Cardiac fibroblast (primary cell): ENCODE data around the gene TCTN2.

Experiments used
- DNase-seq, 2 donors: peaks; one replicate each; pipeline versions ENCODE4 v3.0.0 to v3.0.0-alpha.2; 2010; ENCODE audit warnings: low read depth in 2 of 2
- H3K4me3 ChIP-seq, 2 donors: replicated peaks in 1 of 2; 1 replicate in 1 of 2; 2 replicates in 1 of 2; pipeline ENCODE4 v1.5.1; 2011; ENCODE audit warnings: low read depth in 2 of 2, low read length in 2 of 2, mild to moderate bottlenecking in 2 of 2, moderate library complexity in 1 of 2
- TF ChIP-seq, protein P1 (sequence below): IDR thresholded peaks from one replicate; pipeline ENCODE4 v1.5.1; 2011; ENCODE audit warnings: low read depth, mild to moderate bottlenecking, low read length, inconsistent platforms

TCTN2 gene

DNA sequence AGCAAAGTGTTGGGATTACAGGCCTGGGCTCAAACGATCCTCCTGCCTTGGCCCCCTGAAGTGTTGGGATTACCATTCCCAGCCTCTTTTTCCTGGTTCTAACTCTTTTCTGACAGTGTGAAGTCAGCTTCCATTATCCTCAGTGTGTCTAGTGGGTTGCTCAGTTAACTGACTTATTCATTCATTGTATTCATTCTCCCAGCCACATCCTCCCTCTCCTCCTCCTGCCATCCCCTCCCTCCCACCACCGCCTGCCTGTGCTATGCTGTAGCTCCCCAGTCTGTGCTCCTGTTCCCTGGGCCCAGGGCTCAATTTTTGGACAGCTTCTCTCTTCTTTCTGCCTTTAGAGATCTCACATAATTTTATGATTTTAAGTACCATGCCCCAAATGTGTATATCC is 60.7 kb downstream of the TCTN2 start:
- DNase-seq: no peak
- TF ChIP-seq, protein P1, sequence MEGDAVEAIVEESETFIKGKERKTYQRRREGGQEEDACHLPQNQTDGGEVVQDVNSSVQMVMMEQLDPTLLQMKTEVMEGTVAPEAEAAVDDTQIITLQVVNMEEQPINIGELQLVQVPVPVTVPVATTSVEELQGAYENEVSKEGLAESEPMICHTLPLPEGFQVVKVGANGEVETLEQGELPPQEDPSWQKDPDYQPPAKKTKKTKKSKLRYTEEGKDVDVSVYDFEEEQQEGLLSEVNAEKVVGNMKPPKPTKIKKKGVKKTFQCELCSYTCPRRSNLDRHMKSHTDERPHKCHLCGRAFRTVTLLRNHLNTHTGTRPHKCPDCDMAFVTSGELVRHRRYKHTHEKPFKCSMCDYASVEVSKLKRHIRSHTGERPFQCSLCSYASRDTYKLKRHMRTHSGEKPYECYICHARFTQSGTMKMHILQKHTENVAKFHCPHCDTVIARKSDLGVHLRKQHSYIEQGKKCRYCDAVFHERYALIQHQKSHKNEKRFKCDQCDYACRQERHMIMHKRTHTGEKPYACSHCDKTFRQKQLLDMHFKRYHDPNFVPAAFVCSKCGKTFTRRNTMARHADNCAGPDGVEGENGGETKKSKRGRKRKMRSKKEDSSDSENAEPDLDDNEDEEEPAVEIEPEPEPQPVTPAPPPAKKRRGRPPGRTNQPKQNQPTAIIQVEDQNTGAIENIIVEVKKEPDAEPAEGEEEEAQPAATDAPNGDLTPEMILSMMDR: no peak
- no peak overlapping the region for H3K4me3 ChIP-seq

DNA sequence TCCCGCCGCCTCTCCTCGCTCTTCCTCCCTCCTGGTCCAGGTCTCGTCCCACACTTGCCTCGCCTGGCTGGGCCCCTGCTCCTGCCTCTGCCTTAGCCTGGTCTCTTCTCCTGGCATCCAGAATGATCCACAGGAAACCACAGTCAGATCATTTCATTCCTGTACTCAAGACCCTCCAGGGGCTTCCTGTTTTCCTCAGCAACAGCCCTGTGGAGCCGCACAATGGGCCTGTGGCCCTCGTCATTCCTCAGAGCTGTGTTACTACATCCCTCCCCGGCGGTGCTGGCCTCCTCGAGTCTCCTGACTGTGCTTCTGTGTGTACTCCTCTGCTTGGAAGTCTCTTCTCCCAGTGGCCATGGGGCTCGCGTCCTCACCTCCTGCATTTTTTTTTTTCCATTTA is 61.3 kb downstream of the TCTN2 start:
- DNase-seq: no peak
- TF ChIP-seq, protein P1: no peak
- no peak overlapping the region for H3K4me3 ChIP-seq

DNA sequence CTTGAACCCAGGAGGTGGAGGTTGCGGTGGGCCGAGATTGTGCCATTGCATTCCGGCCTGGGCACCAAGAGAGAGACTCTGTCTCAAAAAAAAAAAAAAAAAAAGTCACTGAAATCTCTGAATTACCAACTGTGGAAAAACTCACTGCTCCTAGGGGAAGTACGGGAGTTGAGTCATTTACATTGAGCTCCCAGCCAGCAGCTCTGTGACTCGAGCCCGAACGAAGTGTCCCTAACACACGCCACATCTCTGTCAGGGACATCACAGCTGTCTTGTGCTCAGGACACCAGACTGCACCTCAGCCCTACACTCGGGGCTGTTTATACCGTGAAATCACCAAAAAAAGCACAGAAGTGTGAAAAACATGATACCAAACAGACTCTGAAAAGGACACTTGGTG is 62.3 kb downstream of the TCTN2 start:
- TF ChIP-seq, protein P1: no peak
- DNase-seq: no peak

DNA sequence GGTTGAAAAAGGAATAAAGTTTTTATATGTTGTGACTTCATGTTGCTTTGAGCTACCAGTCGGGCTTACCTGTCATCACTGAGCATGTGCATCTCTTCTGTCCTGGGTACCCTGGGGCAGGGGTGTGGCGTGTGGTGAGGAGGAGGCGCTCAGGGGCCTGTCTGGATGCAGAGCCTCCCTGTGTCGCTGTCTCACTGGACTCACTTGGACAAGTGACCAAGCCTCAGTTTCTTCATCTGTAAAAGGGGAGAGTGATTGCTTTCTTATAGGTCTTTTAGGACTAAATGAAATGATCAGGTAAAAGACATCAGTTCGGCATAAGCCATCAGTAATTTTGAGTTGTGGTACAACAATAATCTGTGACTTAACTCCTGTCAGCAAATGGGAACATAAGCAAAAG is 63.4 kb downstream of the TCTN2 start:
- H3K4me3 ChIP-seq: no peak overlapping the region
- TF ChIP-seq, protein P1: no peak
- no peak for DNase-seq

More for the DNA sequence above, 62.3 kb downstream of the TCTN2 start:
- no peak overlapping the region for H3K4me3 ChIP-seq

DNA sequence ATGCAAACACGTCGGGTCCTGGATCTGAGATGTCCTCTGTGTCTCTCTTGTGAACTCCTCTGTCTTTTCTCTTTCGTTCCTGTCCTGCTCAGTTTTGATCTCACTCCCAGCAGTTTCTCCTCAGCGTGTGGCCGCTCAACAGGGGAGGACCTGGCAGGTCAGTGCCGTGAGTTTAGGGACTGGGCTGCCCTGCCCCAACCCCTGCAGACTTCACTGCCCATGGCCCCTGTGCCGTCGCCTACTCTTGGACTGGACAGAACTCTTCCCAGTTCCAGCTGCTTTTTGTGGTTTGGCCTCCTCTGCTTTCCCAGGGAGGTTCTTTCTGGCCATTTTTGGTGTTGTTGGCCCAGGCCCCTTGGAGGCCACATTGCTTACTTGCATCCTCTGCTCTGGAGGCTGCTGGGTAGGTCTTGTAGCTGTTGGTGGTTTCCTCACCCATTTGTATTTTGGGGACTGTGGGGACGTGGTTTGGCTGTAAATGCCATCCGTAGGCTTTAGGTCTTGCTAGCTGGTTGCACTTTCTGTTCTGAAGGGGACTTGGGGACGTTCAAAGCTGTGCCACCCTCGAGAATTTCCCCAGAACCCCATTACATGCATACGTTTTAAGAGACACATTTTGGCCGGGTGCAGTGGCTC is 71.1 kb downstream of the TCTN2 start:
- H3K4me3 ChIP-seq: no peak overlapping the region
- DNase-seq: no peak

DNA sequence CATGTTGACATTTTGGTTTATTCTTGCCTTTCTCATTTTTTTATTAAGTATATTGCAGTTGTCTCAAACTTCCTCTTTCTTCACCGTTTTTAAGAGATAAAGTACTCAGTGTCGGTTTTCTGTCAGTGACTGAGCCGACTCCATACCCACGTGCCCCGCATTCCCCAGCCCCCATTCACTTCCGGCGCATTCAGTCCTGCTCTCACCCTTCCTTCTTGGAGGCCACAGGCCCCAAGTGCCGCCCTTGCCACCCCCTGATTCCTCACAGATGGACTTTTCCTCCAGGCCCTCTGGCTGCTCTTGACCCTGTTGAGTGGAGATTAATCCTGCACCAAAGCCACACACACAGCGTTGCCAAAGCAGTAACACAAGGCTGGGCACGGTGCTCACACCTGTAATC is 72.1 kb downstream of the TCTN2 start:
- no peak overlapping the region for H3K4me3 ChIP-seq
- TF ChIP-seq, protein P1: no peak
- DNase-seq: no peak

More for the DNA sequence above, 71.1 kb downstream of the TCTN2 start:
- TF ChIP-seq, protein P1: no peak

DNA sequence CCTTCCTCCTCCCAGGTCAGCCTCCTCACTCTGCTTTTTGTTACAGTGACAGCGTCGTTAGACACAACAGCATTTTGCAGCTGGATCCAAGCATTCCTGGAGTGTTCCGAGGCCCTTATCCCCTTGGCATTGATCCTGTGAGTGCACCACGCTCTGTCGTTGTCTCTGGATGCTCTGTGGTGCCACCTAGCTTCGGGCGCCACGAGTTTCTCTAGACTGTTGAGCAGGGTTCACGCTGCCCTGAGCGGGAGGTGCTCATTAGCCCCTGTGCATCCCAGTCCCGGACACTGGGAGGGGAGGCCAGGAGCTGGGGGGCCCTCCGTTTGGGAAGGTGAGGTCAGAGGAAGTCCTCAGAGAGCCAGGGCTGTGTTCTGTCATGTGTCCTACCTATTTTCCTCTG is 73.9 kb downstream of the TCTN2 start:
- TF ChIP-seq, protein P1: peak; percentile 4
- DNase-seq: peak in 1 of 2 donors; percentile 8
- H3K4me3 ChIP-seq: no peak overlapping the region
